Activated CD4-positive, alpha-beta memory T cell treated with anti-CD3 and anti-CD28 coated beads for 36 hours (primary cell): ENCODE data around the gene LASP1. TPM values are rescaled to one million over a fixed set of nuclear protein-coding genes. Genes with fewer than 3 reads are reported as not detected.

ENCODE experiments used
- CTCF ChIA-PET: fragments of 350-600 bp; sonication (Branson Sonifier 250); formaldehyde crosslinking; loops from one replicate; lab custom pipeline; 2021; ENCODE audit warnings: antibody characterized with exemption, inconsistent platforms; lab: Charles Lee
- POLR2A ChIA-PET: fragments of 350-600 bp; sonication (Branson Sonifier 250); formaldehyde crosslinking; loops from one replicate; lab custom pipeline; 2021; ENCODE audit warnings: antibody characterized with exemption; lab: Charles Lee
- DNase-seq: peaks from one replicate; pipeline ENCODE4 v3.0.0-alpha.2; 2020
- H3K27ac Mint-ChIP-seq: one replicate; pipeline ENCODE4 v1.8.0; 2021; ENCODE audit warnings: mixed read lengths
- H3K27me3 Mint-ChIP-seq: one replicate; pipeline ENCODE4 v1.8.0; 2021; ENCODE audit warnings: mixed read lengths
- H3K36me3 Mint-ChIP-seq: one replicate; pipeline ENCODE4 v1.8.0; 2021; ENCODE audit warnings: mixed read lengths
- H3K4me1 Mint-ChIP-seq: one replicate; pipeline ENCODE4 v1.8.0; 2021; ENCODE audit warnings: low read depth, mixed read lengths
- H3K4me3 Mint-ChIP-seq: one replicate; pipeline ENCODE4 v1.8.0; 2021; ENCODE audit warnings: mild to moderate bottlenecking, mixed read lengths
- H3K9me3 Mint-ChIP-seq: one replicate; pipeline ENCODE4 v1.8.0; 2021; ENCODE audit warnings: mixed read lengths
- intact Hi-C: fragments of 100-400 bp; cut with micrococcal nuclease; formaldehyde crosslinking; loops from one replicate; pipeline ENCODE4 v1.15.1; 2023
- total RNA-seq, 2 experiments: library from RNA; stranded (reverse); gene quantifications; one replicate each; pipeline ENCODE4 v1.2.3, GENCODE V29; 2021

The LASP1 gene
- total RNA-seq, 2 experiments from 2014 or later: 134 to 139 TPM

DNA sequence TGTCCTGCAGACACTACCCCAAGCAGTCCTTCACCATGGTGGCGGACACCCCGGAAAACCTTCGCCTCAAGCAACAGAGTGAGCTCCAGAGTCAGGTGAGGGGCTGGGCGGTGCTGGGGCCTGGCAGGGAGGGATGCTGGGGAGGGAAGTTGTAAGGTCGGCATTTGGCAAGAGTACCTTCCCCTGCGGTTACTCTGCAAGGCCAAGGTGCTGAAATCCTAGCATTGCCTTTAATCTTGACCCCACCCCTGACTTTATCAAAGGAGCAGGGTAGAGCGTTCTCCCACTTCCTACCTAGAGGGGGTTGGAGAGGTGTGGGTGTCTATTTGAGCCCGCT lies 20.5 kb downstream of the LASP1 start:
- Mint-ChIP-seq H3K27me3 (no peaks in the 10 kb centered on the region), H3K4me1 (peaks cover 85% of the 10 kb centered on the region), H3K27ac (peak overlapping the region; percentile 84), H3K4me3 (no peak overlapping the region), H3K36me3 (peaks cover 19% of the 10 kb centered on the region), H3K9me3 (no peaks in the 10 kb centered on the region)
- POLR2A ChIA-PET: no interaction called here
- CTCF ChIA-PET: interaction anchor here (1.5 kb wide), 1 partner anchor 155 kb away, joined by 4 read pairs; no protein-coding TSS in a partner anchor
- intact Hi-C loops: loop anchor here (10.0 kb wide), 1 partner anchor 54 kb away; no protein-coding TSS in a partner anchor
- no peak for DNase-seq

GRCh38 chr17:38891441-38891840 lies 21.6 kb downstream of the LASP1 start:
- H3K36me3 Mint-ChIP-seq: peaks cover 19% of the 10 kb centered on the region
- intact Hi-C loops: loop anchor here (10.0 kb wide), 1 partner anchor 53 kb away; no protein-coding TSS in a partner anchor
- no peaks in the 10 kb centered on the region for H3K9me3 Mint-ChIP-seq
- POLR2A ChIA-PET: interaction anchor here (0.6 kb wide), 1 partner anchor 21 kb away, joined by 3 read pairs; the partner anchor contains the start of gene LASP1
- H3K27ac Mint-ChIP-seq: peak overlapping the region; percentile 84
- no peak overlapping the region for H3K4me3 Mint-ChIP-seq
- CTCF ChIA-PET: interaction anchor here (0.7 to 1.0 kb wide), 3 partner anchors 11 to 92 kb away, joined by 3 to 5 read pairs (median 3); partner anchors contain the start of gene LASP1NB
- DNase-seq: no peak
- H3K4me1 Mint-ChIP-seq: peaks cover 84% of the 10 kb centered on the region
- H3K27me3 Mint-ChIP-seq: no peaks in the 10 kb centered on the region

DNA sequence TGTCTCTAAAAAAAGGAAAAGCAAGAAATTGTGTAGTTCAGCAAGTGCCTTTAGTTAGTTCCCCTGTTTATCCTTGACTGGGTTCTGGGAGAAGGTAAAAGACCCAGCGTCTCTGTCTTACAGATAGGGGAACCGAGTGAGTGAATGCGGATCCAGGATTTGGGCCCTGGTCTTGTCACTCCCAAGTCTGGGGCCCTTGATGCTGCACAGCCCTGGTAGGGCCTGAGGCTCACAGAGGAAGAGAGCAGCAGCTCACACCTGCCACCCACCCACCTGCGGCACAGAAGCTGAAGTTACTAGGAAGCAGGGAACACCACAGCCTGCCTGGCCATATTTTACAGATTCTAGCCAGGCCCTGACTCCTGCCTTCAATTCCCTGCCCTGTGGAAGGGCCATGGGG lies 22.2 kb downstream of the LASP1 start:
- ChIA-PET POLR2A (no interaction called here), CTCF (interaction anchor here (1.0 kb wide), 2 partner anchors 11 to 91 kb away, joined by 3 to 5 read pairs; no protein-coding TSS in a partner anchor)
- Mint-ChIP-seq H3K9me3 (no peaks in the 10 kb centered on the region), H3K36me3 (peaks cover 22% of the 10 kb centered on the region), H3K4me1 (peaks cover 84% of the 10 kb centered on the region), H3K27ac (peak overlapping the region; percentile 84), H3K4me3 (no peak overlapping the region), H3K27me3 (no peaks in the 10 kb centered on the region)
- DNase-seq: peak; percentile 45
- intact Hi-C loops: loop anchor here (10.0 kb wide), 1 partner anchor 53 kb away; no protein-coding TSS in a partner anchor

DNA sequence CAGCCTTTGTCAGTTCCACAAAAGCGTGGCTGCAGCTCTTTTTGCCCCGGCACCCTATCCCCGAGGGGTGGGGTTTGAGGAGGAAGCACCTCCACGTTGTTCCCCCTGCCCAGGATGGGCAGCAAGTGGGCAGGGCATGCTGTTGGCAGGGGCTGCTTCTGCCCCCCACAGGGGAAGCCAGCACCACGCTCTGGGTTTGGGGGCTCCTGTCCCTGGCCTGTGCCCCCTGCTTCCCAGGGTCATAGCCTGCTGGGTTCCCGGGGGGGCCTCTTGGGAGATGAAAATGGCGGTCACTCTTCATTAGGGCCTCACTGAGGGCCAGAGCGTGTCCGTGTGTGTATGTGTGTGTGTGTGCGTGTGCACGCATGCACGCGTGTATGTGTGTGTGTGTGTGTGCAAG lies 22.8 kb downstream of the LASP1 start:
- Mint-ChIP-seq H3K4me1 (peaks cover 84% of the 10 kb centered on the region), H3K9me3 (no peaks in the 10 kb centered on the region), H3K27me3 (no peaks in the 10 kb centered on the region), H3K36me3 (peaks cover 27% of the 10 kb centered on the region), H3K4me3 (no peak overlapping the region), H3K27ac (peak overlapping the region; percentile 66)
- DNase-seq: no peak
- CTCF ChIA-PET: interaction anchor here (1.0 kb wide), 1 partner anchor 12 kb away, joined by 5 read pairs; no protein-coding TSS in a partner anchor
- POLR2A ChIA-PET: interaction anchor here (0.6 kb wide), 1 partner anchor 22 kb away, joined by 3 read pairs; the partner anchor contains the start of gene LASP1
- intact Hi-C loops: loop anchor here (1.0 to 10.0 kb wide), 2 partner anchors 21 to 52 kb away; no protein-coding TSS in a partner anchor

GRCh38 chr17:38893113-38893512 lies 23.3 kb downstream of the LASP1 start:
- H3K36me3 Mint-ChIP-seq: peaks cover 31% of the 10 kb centered on the region
- intact Hi-C loops: loop anchor here (1.0 to 10.0 kb wide), 2 partner anchors 22 to 52 kb away; no protein-coding TSS in a partner anchor
- POLR2A ChIA-PET: interaction anchor here (0.6 to 1.0 kb wide), 3 partner anchors 10 to 39 kb away, joined by 3 read pairs; partner anchors contain the start of genes LASP1 and RPL23
- peaks cover 88% of the 10 kb centered on the region for H3K4me1 Mint-ChIP-seq
- peak overlapping the region; percentile 66 for H3K27ac Mint-ChIP-seq
- H3K4me3 Mint-ChIP-seq: no peak overlapping the region
- H3K27me3 Mint-ChIP-seq: no peaks in the 10 kb centered on the region
- CTCF ChIA-PET: interaction anchor here (1.1 to 1.7 kb wide), 2 partner anchors 22 to 90 kb away, joined by 6 to 7 read pairs; no protein-coding TSS in a partner anchor
- no peak for DNase-seq
- no peaks in the 10 kb centered on the region for H3K9me3 Mint-ChIP-seq

DNA sequence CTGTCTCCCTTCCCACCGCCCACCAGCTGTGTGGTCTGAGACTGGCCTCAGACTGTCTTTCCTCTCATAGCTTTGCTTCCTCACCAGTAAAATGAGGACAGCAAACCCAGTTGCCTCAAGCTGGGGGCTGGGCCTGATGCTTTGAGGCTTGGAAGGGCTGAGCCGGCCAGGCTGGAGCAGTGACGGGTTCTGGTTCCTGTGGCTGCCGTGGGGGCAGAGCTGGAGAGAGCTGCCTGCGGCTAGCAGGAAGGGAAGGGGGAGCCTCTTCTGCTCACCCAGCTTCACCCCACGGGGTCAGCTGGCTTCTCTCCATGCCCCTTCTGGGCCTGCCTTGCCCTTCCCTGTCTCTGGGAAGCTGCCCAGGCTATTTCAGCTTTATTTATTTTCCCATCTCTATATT lies 23.7 kb downstream of the LASP1 start:
- Mint-ChIP-seq H3K27ac (peak overlapping the region; percentile 64), H3K9me3 (no peaks in the 10 kb centered on the region), H3K27me3 (no peaks in the 10 kb centered on the region), H3K4me1 (peaks cover 88% of the 10 kb centered on the region), H3K36me3 (peaks cover 30% of the 10 kb centered on the region), H3K4me3 (no peak overlapping the region)
- intact Hi-C loops: loop anchor here (1.0 to 10.0 kb wide), 2 partner anchors 22 to 51 kb away; no protein-coding TSS in a partner anchor
- ChIA-PET CTCF (interaction anchor here (0.7 to 1.7 kb wide), 5 partner anchors 20 to 260 kb away, joined by 3 to 7 read pairs (median 4); no protein-coding TSS in a partner anchor), POLR2A (interaction anchor here (0.8 to 1.0 kb wide), 2 partner anchors 10 to 40 kb away, joined by 3 read pairs; partner anchors contain the start of gene RPL23)
- peak; percentile 73 for DNase-seq

- Mint-ChIP-seq H3K27ac (peak overlapping the region; percentile 64), H3K27me3 (no peaks in the 10 kb centered on the region), H3K9me3 (no peaks in the 10 kb centered on the region), H3K4me1 (peaks cover 88% of the 10 kb centered on the region), H3K36me3 (peaks cover 36% of the 10 kb centered on the region), H3K4me3 (no peak overlapping the region)
- DNase-seq: no peak
- intact Hi-C loops: loop anchor here (10.0 kb wide), 1 partner anchor 51 kb away; no protein-coding TSS in a partner anchor
- ChIA-PET CTCF (interaction anchor here (0.7 to 1.7 kb wide), 5 partner anchors 21 to 259 kb away, joined by 3 to 7 read pairs (median 4); no protein-coding TSS in a partner anchor), POLR2A (interaction anchor here (0.6 kb wide), 1 partner anchor 276 kb away, joined by 3 read pairs; no protein-coding TSS in a partner anchor)
Observed at GRCh38 chr17:38894276-38894675, 24.4 kb downstream of the LASP1 start.

GRCh38 chr17:38896346-38896954 lies 26.6 kb downstream of the LASP1 start:
- Mint-ChIP-seq H3K9me3 (no peaks in the 10 kb centered on the region), H3K4me3 (no peak overlapping the region), H3K27me3 (no peaks in the 10 kb centered on the region), H3K4me1 (peaks cover 85% of the 10 kb centered on the region), H3K27ac (peak overlapping the region; percentile 94), H3K36me3 (peaks cover 37% of the 10 kb centered on the region)
- intact Hi-C loops: loop anchor here (10.0 kb wide), 1 partner anchor 48 kb away; no protein-coding TSS in a partner anchor
- ChIA-PET POLR2A (interaction anchor here (1.2 kb wide), 1 partner anchor 71 kb away, joined by 3 read pairs; the partner anchor contains the start of gene CWC25), CTCF (interaction anchor here (1.2 to 2.5 kb wide), 3 partner anchors 14 to 29 kb away, joined by 3 to 9 read pairs (median 3); partner anchors contain the start of genes LASP1 and LASP1NB)
- no peak for DNase-seq

- no peaks in the 10 kb centered on the region for H3K27me3 Mint-ChIP-seq
- H3K27ac Mint-ChIP-seq: peak overlapping the region; percentile 94
- H3K4me3 Mint-ChIP-seq: no peak overlapping the region
- no peak for DNase-seq
- CTCF ChIA-PET: interaction anchor here (0.7 to 3.0 kb wide), 6 partner anchors 12 to 348 kb away, joined by 3 to 16 read pairs (median 6); partner anchors contain the start of gene LASP1NB
- POLR2A ChIA-PET: interaction anchor here (1.2 to 3.1 kb wide), 3 partner anchors 26 to 72 kb away, joined by 3 to 31 read pairs (median 5); partner anchors contain the start of genes CWC25 and LASP1
- intact Hi-C loops: loop anchor here (10.0 kb wide), 1 partner anchor 48 kb away; no protein-coding TSS in a partner anchor
- peaks cover 79% of the 10 kb centered on the region for H3K4me1 Mint-ChIP-seq
- no peaks in the 10 kb centered on the region for H3K9me3 Mint-ChIP-seq
- peaks cover 34% of the 10 kb centered on the region for H3K36me3 Mint-ChIP-seq
Observed at GRCh38 chr17:38897176-38897575, 27.3 kb downstream of the LASP1 start.

DNA sequence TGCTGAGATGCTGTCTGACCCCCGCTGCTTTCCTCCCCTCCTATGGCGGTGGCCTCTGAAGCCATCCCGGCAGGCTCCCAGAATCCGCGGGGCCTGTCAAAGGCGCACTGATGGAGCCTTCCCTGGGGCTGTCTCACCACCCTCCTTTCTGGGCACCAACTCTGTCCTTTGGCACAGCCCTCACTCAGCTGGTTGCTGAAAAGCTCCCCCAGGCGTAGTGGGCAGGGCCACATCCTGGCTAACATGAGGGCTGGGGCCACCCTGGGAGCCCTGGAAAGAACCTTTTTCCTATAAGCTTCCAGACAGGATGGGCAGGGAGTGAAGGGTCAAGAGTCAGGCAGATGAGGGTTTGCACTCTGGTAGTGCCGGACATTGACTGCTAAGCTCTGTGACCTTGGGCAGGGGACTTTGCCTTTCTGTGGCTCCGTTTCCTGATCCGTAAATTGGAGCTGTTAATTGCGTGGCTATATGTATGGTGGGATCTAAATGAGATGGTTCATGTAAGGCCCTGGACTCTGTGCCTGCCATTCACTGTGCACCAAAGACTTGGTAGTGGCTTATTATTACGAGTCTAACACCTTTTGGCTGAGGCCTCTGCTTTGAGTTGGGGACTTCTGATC lies 27.9 kb downstream of the LASP1 start:
- POLR2A ChIA-PET: interaction anchor here (0.9 to 3.1 kb wide), 7 partner anchors 16 to 255 kb away, joined by 3 to 31 read pairs (median 5); partner anchors contain the start of genes CWC25, LASP1 and RPL23
- DNase-seq: no peak
- no peaks in the 10 kb centered on the region for H3K9me3 Mint-ChIP-seq
- H3K27me3 Mint-ChIP-seq: no peaks in the 10 kb centered on the region
- H3K4me1 Mint-ChIP-seq: peaks cover 73% of the 10 kb centered on the region
- peak overlapping the region; percentile 94 for H3K27ac Mint-ChIP-seq
- H3K36me3 Mint-ChIP-seq: peaks cover 34% of the 10 kb centered on the region
- peak overlapping the region; percentile 58 for H3K4me3 Mint-ChIP-seq
- intact Hi-C loops: loop anchor here (1.0 to 10.0 kb wide), 3 partner anchors 28 to 72 kb away; partner anchors contain the start of gene CWC25
- CTCF ChIA-PET: interaction anchor here (0.7 to 3.0 kb wide), 6 partner anchors 13 to 347 kb away, joined by 3 to 16 read pairs (median 6); partner anchors contain the start of gene LASP1NB

DNA sequence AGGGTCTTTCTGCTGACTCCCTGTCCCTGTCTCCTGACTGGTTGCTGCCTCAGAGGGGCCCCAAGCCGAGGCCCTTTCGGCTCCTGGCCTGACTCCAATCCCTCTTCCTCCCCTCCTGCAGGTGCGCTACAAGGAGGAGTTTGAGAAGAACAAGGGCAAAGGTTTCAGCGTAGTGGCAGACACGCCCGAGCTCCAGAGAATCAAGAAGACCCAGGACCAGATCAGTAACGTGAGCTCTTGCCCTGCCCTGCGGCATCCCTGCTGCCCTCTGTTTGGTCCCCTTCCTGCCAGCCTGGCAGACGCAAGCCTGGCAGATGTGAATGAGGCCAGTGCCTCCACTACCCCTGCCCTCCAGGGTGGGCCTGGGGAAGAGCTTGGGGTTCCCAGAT lies 28.4 kb downstream of the LASP1 start:
- Mint-ChIP-seq H3K36me3 (peaks cover 36% of the 10 kb centered on the region), H3K4me1 (peaks cover 70% of the 10 kb centered on the region)

More for the DNA sequence above, 28.4 kb downstream of the LASP1 start:
- POLR2A ChIA-PET: interaction anchor here (0.9 to 3.1 kb wide), 7 partner anchors 12 to 254 kb away, joined by 3 to 31 read pairs (median 5); partner anchors contain the start of genes LASP1 and RPL23
- CTCF ChIA-PET: interaction anchor here (0.5 to 3.0 kb wide), 8 partner anchors 13 to 347 kb away, joined by 3 to 16 read pairs (median 4); partner anchors contain the start of gene LASP1
- peak; percentile 58 for DNase-seq
- H3K4me3 Mint-ChIP-seq: peak overlapping the region; percentile 58
- H3K27ac Mint-ChIP-seq: peak overlapping the region; percentile 94
- H3K9me3 Mint-ChIP-seq: no peaks in the 10 kb centered on the region
- intact Hi-C loops: loop anchor here (1.0 to 10.0 kb wide), 3 partner anchors 29 to 73 kb away; partner anchors contain the start of gene CWC25
- H3K27me3 Mint-ChIP-seq: no peaks in the 10 kb centered on the region
